RPMI8226 (cell line): ENCODE measurements around the gene USF1.
"Not testable (repeated sequence)": the region's sequence is repeated elsewhere in the genome, so short reads cannot be mapped to it uniquely, and the experiment has no call there.

Source experiments
- DNase-seq: peaks from one replicate; pipeline ENCODE4 v3.0.0-alpha.2; 2015

USF1 gene

DNA sequence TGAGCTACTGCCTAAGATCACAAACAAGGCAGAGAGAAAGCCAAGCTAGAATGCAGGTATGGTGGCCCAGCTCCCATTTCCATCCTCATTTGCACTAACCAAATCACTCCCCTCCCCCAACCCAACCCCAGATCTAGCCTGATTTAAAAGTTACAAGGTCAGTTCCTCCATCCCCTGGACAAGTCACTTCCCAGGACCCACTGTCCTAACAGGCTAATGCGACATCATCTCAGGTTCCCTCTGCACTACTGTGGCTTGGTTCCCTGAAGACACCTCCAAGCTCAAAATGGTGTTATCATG lies 27.2 kb downstream of the USF1 start:
- no peak for DNase-seq

DNA sequence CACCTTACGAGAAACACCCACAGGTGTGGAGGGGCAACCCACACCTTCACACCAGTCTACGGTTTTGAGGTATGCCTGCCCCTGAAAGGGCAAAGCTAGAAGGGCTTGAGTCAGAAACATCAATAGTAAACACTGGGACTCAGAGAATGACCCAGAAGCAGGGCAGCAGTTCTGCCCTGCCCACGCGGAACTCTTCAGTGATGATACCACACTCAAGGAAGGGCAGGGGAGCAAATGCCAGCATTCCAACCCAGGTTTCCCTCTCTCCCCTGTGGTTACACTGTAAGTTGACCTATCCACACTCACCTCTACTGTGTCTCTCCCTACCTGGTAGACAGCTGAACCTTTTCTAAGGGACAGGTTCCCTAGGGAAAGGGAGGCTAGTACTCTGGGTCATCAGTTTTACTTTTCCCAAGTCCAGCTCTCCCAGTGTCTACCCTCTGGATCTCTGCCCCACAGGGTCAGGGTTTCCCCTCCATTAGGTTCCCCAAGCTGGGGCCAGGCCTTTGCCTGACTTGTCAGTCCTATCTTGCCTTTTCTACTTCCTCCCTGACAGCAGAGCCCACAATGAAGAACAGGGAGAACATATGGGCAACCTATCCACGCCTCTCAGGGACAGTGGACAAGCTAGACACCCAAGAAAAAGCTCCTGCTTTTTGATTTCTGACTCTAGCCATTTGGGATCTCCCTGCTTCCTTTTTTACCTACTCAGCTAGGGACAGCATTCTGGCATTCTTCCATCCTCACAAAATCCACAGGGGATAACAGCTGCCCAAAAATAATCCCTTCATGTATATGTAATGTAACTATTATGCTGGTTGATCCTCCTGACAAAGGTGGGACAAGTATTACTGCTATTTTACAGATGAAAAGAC lies 27.8 kb downstream of the USF1 start:
- DNase-seq: no peak

DNA sequence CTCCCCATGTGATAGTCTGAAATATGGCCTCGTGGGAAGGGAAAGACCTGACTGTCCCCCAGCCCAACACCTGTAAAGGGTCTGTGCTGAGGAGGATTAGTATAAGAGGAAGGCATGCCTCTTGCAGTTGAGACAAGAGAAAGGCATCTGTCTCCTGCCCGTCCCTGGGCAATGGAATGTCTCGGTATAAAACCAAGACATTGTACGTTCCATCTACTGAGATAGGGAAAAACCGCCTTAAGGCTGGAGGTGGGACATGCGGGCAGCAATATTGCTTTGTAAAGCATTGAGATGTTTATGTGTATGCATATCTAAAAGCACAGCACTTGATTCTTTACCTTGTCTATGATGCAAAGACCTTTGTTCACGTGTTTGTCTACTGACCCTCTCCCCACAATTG lies 28.6 kb downstream of the USF1 start:
- DNase-seq: not testable (repeated sequence)

DNA sequence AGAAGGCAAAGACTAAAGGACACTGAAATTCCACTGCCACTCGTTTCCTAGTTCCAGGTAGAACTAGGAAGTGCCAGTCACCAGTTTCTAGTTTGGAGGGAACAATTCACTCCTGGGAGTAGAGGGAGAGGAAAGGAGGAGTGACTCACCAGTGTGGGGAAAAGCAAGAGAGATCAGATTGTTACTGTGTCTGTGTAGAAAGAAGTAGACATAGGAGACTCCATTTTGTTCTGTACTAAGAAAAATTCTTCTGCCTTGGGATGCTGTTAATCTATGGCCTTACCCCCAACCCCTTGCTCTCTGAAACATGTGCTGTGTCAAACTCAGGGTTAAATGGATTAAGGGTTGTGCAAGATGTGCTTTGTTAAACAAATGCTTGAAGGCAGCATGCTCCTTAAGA lies 29.1 kb downstream of the USF1 start:
- not testable (repeated sequence) for DNase-seq

DNA sequence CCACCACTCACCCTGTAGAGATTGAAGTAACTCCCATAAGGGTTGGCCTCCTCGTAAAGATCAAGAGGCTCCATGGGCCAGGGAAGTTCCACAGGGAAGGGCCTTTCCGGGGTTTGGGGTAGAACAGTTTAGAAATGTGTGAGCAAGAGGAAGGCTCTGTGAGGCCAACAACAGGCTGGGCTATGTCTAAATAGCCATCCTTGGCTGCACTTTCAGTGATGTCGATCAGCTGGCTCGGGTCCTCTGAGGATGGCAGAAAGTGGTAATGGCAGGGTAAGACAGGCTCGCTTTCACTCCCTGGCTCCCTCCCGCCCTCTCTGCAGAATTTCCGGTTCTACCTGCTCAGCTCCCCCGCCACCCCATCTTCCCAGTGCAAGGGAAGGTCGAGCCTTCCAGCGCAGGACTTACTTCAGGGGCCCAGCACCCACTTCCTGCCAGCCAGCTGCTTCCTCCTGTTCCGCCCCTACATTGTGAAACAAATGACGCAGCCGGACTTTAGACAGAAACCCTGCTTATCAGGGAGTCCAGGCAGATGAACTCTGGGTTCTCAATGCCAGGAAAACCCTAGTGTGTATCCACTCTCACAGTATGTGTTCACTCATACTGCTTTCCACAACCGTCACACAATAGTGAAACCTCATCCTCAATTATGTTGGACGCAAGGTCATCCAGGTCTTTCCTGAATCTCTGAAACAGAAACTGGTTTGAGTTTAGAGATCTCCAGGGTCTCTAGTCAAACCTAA lies 32.1 kb downstream of the USF1 start:
- DNase-seq: peak; percentile 95

DNA sequence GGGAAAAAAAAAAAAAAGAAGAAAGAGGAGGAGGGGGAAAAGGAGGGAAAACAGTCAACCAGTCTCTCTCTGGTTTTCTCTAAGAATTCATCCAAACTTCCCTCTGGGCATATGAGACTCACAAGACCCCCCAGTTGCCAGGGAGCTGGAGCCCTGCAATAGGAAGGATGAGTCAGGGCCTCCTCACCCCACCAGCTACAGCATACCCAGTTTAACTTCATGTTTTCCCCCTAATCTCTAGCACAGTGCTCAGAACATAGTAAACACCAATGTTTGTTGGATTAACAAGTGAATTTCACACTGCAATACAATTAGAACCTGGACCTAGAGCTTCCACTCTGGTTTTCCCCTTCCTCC lies 32.7 kb downstream of the USF1 start:
- no peak for DNase-seq

DNA sequence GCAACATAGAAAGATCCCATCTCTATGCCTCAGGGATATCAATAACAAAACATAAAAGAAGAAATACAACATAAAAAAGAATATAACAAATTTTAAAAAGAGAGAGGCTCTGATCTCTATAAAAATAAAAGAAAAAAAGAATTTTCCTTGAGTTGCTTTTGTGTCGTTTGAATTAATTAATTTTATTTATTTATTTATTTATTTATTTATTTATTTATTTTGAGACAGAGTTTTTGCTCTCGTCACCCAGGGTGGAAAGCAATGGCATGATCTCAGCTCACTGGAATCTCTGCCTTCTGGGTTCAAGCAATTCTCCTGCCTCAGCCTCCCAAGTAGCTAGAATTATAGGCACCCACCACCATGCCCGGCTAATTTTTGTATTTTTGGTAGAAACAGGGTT lies 33.4 kb downstream of the USF1 start:
- no peak for DNase-seq

DNA sequence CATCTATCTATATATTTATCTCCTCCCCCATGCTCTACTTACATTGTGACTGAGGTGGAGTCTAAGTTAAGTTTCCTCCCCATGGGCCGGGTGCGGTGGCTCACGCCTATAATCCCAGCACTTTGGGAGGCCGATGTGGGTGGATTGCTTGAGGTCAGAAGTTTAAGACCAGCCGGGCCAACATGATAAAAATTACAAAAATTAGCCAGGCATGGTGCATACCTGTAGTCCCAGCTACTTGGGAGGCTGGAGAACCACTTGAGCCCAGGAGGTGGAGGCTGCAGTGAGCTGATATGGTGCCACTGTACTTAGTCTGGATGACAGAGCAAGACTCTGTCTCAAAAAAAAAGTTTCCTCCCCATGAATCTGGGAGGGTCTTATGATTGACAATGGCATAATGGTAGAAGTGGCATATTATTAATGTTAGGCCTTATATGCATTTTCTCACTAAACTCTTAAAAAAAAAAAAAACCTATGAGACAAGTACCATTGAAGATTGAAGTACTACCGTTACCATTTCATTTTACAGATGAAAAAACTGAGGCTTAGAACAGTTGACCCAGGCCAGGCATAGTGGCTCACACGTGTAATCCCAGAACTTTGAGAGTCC lies 36.1 kb downstream of the USF1 start:
- no peak for DNase-seq

DNA sequence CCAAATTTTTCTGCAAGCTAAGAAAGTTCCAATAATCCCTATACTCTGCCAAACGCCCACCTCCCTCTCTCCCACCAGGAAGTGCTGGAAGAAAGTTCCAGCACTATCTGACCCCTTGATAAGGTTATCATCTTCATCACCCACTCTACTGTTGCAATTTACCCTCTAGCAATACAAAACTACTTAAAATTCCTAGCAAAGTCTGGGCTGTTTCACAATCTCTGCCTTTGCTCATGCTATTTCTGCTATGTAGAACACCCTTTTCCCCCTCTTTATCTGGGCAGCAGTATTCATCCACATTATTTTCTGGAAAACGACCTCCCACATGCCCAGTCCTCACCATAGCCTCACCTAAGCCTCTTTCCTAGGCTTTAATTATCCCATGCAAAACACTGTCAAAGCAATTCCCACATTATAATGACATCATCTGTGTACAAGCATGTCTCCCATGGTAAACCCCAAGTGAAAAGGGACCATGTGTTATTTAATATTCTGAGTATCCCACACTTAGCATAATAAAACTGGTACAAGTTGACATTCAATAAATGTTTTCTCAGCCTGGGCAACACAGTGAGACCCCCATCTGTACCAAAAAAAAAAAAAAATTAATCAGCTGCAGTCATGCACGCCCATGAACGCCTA lies 36.8 kb downstream of the USF1 start:
- DNase-seq: no peak

DNA sequence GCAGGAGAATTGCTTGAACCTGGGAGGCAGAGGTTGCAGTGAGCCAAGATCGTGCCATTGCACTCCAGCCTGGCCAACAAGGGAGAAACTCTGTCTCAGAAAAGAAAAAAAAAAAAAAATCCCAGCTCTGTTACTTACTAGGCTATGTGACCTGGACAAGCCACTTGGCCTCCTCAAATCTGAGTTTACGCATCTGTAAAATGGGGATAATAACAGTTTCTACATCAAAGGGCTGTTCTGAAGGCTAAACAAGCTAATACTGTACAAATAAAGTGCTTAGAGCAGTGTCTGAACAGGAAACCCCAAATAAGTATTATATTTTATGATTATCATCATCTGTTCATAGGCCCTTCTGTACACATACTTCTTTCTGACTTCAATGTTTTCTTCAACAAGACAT lies 38.4 kb downstream of the USF1 start:
- no peak for DNase-seq

DNA sequence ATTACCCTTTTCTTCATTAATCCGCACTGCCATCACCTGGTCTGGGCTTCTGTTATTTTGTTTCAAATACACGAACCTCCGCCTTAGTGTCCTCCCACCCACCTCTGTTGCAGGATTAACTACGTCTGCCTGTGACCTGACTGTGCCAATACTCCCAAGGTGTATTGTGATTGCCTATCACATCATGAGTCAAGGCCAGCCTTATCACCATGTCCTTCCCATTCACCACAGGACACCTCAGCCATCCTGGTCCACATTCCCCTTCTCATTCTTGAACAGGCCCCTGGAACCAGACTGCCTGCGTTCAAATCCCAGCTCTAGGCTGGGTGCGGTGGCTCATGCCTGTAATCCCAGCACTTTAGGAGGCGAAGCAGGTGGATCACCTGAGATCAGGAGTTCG lies 39.2 kb downstream of the USF1 start:
- no peak for DNase-seq

DNA sequence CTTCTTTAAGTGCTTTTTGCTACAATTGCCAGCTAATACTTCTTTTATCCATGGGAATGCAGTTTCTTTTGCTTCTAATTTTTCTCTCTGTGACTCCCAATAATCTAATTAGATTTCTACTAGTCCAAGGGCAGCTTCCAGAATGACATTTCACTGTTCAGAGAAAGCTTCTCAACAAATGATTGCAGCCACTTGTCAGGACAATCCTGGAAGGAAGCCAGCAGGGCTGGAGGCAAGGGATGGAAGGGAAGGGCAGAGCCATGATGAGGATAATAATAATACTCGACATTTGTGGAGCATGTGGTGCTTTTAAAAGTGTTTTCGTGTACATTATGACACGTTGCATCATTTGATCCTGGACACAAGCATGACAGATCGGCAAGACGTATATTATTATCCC lies 44.3 kb downstream of the USF1 start:
- DNase-seq: no peak

DNA sequence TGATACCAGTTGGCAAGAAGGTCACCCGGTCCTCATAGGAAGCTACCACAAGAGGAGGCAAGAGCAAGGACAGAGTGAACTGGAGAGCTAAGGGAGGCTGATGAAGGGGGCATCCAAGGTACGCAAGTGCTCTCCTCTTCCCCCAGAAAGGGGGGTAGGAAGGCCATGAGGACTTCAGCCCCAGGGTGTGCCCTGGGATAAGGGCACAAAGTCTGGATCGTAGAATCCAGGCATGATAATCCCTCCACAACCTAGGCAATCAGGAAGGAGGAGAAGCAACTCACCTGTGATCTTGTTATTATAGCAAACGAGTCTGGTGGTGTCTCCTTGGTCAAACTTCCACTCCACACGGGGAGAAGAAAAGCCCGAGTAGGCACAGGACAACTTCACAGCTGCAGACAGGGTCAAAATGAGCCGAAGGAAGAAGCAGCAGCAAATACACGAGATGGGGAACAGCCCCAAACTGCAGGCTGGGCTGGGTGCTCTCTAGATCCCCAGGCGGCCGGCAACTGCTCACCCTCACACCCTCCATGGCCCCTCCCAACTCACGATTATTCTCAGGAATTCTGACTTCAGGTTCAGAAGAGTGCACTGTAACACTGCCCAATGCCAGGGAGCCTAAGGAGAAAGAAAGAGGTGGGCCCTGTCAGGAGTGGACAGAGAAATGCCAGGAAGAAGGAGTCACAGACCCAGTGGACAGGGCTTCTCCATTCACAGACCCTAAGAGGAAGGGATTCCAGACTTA lies 44.9 kb downstream of the USF1 start:
- no peak for DNase-seq

DNA sequence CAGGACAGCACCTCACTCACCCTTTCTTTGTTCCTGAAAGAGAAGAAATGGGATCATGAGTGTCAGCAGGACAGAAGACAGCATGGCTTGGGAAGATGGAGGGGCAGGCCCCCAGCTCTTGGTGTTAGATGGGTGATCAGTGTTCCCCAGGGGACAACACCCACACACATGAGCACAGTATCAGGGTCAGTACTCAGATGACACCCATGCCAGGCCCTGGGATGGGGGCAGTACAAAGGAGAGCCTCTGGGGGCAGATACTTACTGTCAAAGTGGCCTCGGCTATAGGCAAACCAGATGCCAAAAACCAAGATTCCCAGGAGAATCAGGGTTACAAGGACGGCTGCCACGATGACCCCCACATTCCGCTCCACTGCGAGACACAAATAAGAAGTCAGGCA lies 46.4 kb downstream of the USF1 start:
- no peak for DNase-seq

DNA sequence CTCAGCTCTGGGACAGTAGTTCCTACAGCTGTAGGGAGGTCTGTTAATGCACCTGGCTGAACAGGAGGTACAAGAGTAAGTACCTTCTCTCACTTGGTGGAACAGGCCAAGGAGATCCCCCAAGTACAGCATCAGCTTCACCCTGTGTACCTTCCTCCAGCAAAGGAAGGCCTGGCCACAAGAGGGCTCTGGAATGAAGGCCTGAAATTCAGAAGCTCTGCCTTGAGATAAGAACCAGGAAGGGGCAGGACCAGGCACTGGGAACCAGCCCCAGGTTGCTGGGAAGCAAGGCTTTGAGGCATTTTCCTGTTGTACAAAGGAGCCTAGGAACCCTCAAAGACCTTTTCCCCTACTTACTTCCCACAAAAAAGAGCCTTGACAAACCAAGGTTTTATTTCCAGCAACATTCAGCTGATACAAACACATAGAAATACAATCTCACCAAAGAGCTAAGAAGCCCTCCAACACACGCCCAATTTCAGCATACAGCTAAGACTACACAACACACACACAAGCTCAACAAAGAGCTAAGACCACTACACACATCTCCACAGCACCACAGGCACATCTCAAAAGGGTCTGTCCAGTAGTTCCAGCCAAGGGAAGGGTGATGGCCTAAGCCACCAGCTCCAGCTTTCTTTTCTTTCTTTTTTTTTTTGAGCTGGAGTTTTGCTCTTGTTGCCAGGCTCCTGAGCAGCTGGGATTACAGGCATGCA lies 48.3 kb downstream of the USF1 start:
- peak; percentile 64 for DNase-seq

DNA sequence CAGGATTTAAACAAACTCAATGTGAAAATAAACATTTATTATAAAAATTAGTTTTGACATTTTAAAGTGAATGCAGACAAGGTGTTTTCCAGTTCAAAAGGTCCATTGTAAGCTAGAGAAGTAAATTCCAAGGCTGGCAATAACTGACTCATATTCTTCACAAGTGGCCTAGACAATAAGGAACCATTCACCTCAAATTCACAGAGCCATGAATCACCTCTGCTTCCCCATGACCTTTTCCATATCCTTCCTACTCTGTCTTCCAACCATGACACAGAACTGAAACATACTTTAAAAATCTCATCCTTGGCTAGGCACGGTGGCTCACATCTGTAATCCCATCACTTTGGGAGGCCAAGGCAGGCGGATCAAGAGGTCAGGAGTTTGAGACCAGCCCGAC lies 49.6 kb downstream of the USF1 start:
- no peak for DNase-seq

DNA sequence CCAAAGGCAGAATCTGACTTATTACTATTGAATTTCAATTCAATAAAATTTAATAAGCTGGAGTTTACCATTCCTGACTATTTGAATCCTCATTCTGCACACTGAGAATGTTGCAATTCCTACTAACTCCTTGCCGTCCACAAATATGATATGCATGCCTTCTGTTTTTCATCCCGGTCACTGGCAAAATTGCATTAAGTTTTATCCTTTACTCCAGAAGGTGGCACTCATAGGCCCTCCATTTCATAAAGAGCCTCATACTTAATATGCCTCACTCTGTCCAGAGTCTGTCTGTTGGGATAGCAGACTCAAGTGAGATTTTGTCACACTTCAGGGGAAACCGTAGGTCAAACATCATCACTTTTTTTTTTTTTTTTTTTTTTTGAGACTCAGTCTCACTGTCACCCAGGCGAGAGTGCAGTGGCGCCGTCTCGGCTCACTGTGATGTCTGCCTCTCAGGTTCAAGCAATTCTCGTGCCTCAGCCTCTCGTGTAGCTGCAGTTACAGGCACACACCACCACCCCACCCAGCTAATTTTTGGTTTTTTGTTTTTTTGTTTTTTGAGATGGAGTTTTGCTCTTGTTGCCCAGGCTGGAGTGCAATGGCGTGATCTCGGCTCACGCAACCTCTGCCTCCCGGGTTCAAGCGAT lies 52.1 kb downstream of the USF1 start:
- peak; percentile 38 for DNase-seq

DNA sequence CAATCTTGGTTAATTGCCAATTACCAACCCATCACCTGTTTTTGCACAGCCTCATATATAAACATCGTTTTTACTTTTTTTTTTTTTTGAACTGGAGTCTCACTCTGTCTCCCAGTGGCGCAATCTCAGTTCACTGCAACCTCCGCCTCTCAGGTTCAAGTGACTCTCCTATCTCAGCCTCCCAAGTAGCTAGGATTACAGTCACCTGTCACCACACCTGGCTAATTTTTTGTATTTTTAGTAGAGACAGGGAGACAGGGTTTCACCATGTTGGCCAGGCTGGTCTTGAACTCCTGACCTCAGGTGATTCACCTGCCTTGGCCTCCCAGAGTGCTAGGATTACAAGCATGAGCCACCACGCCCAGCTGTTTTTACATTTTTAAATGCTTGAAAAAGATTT lies 53.7 kb downstream of the USF1 start:
- DNase-seq: not testable (repeated sequence)
